Endometrial microvascular endothelial cells (primary cell): ENCODE measurements around the gene TCOF1. TPM values are rescaled to one million over a fixed set of nuclear protein-coding genes. Genes with fewer than 3 reads are reported as not detected.

Experiments used
- in situ Hi-C: cut with HindIII; loops from 2 replicates; pipeline ENCODE4 v1.10.0; 2017; ENCODE audit warnings: low sequenced_read_pairs, low pct_unique_long_range_greater_than_20kb; ENCODE audit errors: inconsistent ontology term
- total RNA-seq: library from RNA; depleted of rRNA; stranded (reverse); fragments of >200 nt; gene quantifications from one replicate; pipeline ENCODE4 v1.2.3, GENCODE V29; 2015; ENCODE audit errors: inconsistent ontology term

Gene TCOF1
- total RNA-seq, 1 donor from 2014 or later = 43.2 TPM

GRCh38 chr5:150438873-150439546 lies 81.5 kb downstream of the TCOF1 start:
- in situ Hi-C loops = no loop called here

GRCh38 chr5:150440948-150441812 lies 83.7 kb downstream of the TCOF1 start:
- in situ Hi-C loops = no loop called here

GRCh38 chr5:150441813-150442698 lies 84.6 kb downstream of the TCOF1 start:
- in situ Hi-C loops = no loop called here

GRCh38 chr5:150442699-150443080 lies 85.2 kb downstream of the TCOF1 start:
- in situ Hi-C loops = no loop called here

GRCh38 chr5:150443242-150444075 lies 86.0 kb downstream of the TCOF1 start:
- in situ Hi-C loops = no loop called here

GRCh38 chr5:150444770-150445169 lies 87.3 kb downstream of the TCOF1 start:
- in situ Hi-C loops = no loop called here

GRCh38 chr5:150446088-150446487 lies 88.6 kb downstream of the TCOF1 start:
- in situ Hi-C loops = no loop called here

GRCh38 chr5:150446583-150446982 lies 89.1 kb downstream of the TCOF1 start:
- in situ Hi-C loops = no loop called here

- in situ Hi-C loops = no loop called here
Observed at GRCh38 chr5:150447188-150447587, 89.7 kb downstream of the TCOF1 start.

- in situ Hi-C loops = no loop called here
Observed at GRCh38 chr5:150448334-150448733, 90.8 kb downstream of the TCOF1 start.

GRCh38 chr5:150448952-150449516 lies 91.5 kb downstream of the TCOF1 start:
- in situ Hi-C loops = no loop called here

Other genes starting within 250 kb of the TCOF1 start
- 2.8 TPM for gene PDGFRB, start 201.9 kb upstream of the TCOF1 start, total RNA-seq
- gene CDX1, start 190.9 kb upstream of the TCOF1 start, total RNA-seq = not detected
- not detected for gene SLC6A7, start 167.6 kb upstream of the TCOF1 start, total RNA-seq
- gene CAMK2A, start 67.9 kb upstream of the TCOF1 start, total RNA-seq = not detected
- 0.28 TPM for gene ARSI, start 54.8 kb upstream of the TCOF1 start, total RNA-seq
- gene CD74, start 55.2 kb downstream of the TCOF1 start, total RNA-seq = 9.4 TPM
- 2,208 TPM for gene RPS14, start 92.0 kb downstream of the TCOF1 start, total RNA-seq
- 151 TPM for gene NDST1, start 150.4 kb downstream of the TCOF1 start, total RNA-seq